ENCODE data around the gene CPLX3.

Gene CPLX3

DNA sequence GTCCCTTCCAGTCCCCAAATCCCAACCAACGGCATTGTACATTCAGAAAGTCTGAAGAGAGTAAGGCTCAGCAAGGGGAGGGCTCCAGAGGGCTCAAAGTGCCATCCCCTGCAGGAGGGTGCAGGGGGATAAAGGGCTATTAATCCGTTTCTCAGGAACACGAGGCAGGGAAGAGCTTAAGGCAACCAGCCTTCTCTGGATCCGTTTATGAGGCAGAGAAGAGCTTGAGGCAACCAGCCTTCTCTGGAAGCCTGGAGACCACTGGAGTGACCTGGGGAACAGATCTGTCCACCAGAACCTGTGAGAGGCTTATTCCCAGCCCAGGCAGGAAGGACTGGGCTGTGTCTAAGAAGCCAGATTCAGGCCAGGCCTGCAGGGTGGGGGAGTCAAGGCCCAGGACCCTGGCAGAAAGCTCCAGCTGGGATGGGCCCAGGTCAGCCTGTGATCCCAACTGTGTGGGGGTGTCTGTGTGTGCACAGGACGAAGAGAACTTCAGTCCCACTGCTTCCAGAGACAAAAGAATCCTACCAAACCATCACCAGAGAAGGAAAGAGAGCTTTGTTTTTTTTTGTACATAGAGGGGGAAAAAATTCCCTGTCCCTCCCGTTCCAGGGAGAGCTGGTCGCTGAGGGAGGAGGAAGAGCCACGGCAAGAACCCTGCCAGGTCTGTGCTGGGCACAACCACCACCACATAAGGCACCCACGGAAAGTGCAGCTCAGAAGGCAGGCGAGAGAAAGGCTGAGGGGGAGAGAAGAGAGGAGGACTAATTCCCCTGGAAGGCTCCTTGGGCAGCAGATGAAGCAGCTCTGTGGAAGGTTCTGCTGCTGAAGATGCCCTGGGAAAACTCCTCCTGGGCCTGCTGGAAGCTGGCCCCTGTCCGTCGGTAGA, 18.1 kb downstream of the CPLX3 start (continued):
- TF ChIP-seq TOX (CRISPR knock-in tag; IDR thresholded peaks at IDR 0.05; ENCODE audit: borderline replicate concordance) = no peak
- no peak for TF ChIP-seq ZC3H10 (CRISPR knock-in tag; IDR thresholded peaks at IDR 0.05)

DNA sequence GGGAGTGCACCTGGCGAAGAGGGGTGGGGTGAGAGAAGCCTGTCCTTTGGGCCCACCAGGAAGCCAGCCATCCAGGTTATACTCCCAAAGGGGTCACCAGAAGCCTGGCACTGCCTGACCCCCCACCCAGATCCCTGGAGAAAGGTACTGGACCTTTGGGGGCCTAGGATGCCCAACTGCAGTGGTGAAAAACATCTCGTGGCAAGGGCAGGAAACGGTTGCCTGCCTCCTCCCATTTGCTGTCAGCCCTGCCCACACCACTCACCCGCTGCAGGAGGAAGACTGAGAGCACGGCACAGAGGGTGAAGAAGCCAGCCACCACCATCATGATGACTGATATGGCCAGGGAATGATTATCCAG, 18.8 kb downstream of the CPLX3 start:
- no peak for TF ChIP-seq ARNTL (CRISPR knock-in tag; IDR thresholded peaks at IDR 0.05; ENCODE audit: borderline replicate concordance, low read depth)
- TF ChIP-seq, protein P1, sequence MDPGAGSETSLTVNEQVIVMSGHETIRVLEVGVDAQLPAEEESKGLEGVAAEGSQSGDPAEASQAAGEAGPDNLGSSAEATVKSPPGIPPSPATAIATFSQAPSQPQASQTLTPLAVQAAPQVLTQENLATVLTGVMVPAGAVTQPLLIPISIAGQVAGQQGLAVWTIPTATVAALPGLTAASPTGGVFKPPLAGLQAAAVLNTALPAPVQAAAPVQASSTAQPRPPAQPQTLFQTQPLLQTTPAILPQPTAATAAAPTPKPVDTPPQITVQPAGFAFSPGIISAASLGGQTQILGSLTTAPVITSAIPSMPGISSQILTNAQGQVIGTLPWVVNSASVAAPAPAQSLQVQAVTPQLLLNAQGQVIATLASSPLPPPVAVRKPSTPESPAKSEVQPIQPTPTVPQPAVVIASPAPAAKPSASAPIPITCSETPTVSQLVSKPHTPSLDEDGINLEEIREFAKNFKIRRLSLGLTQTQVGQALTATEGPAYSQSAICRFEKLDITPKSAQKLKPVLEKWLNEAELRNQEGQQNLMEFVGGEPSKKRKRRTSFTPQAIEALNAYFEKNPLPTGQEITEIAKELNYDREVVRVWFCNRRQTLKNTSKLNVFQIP (CRISPR knock-in tag; IDR thresholded peaks at IDR 0.05; ENCODE audit: borderline replicate concordance, low read depth) = no peak
- TF ChIP-seq BACH2 (CRISPR knock-in tag; IDR thresholded peaks at IDR 0.05; ENCODE audit: borderline replicate concordance) = no peak
- no peak for TF ChIP-seq ZFP30 (CRISPR knock-in tag; IDR thresholded peaks at IDR 0.05)
- no peak for TF ChIP-seq ZNF565 (CRISPR knock-in tag; conservative IDR thresholded peaks at IDR 0.05; ENCODE audit: low read depth)
- no peak for TF ChIP-seq TCF4 (CRISPR knock-in tag; IDR thresholded peaks at IDR 0.05; ENCODE audit: borderline replicate concordance)
- TF ChIP-seq OSR1 (CRISPR knock-in tag; IDR thresholded peaks at IDR 0.05) = no peak
- TF ChIP-seq RARB (CRISPR knock-in tag; IDR thresholded peaks at IDR 0.05) = no peak
- TF ChIP-seq, protein P2, sequence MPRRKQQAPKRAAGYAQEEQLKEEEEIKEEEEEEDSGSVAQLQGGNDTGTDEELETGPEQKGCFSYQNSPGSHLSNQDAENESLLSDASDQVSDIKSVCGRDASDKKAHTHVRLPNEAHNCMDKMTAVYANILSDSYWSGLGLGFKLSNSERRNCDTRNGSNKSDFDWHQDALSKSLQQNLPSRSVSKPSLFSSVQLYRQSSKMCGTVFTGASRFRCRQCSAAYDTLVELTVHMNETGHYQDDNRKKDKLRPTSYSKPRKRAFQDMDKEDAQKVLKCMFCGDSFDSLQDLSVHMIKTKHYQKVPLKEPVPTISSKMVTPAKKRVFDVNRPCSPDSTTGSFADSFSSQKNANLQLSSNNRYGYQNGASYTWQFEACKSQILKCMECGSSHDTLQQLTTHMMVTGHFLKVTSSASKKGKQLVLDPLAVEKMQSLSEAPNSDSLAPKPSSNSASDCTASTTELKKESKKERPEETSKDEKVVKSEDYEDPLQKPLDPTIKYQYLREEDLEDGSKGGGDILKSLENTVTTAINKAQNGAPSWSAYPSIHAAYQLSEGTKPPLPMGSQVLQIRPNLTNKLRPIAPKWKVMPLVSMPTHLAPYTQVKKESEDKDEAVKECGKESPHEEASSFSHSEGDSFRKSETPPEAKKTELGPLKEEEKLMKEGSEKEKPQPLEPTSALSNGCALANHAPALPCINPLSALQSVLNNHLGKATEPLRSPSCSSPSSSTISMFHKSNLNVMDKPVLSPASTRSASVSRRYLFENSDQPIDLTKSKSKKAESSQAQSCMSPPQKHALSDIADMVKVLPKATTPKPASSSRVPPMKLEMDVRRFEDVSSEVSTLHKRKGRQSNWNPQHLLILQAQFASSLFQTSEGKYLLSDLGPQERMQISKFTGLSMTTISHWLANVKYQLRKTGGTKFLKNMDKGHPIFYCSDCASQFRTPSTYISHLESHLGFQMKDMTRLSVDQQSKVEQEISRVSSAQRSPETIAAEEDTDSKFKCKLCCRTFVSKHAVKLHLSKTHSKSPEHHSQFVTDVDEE (CRISPR knock-in tag; IDR thresholded peaks at IDR 0.05) = no peak
- TF ChIP-seq TOX (CRISPR knock-in tag; IDR thresholded peaks at IDR 0.05; ENCODE audit: borderline replicate concordance) = no peak
- TF ChIP-seq, protein P3, sequence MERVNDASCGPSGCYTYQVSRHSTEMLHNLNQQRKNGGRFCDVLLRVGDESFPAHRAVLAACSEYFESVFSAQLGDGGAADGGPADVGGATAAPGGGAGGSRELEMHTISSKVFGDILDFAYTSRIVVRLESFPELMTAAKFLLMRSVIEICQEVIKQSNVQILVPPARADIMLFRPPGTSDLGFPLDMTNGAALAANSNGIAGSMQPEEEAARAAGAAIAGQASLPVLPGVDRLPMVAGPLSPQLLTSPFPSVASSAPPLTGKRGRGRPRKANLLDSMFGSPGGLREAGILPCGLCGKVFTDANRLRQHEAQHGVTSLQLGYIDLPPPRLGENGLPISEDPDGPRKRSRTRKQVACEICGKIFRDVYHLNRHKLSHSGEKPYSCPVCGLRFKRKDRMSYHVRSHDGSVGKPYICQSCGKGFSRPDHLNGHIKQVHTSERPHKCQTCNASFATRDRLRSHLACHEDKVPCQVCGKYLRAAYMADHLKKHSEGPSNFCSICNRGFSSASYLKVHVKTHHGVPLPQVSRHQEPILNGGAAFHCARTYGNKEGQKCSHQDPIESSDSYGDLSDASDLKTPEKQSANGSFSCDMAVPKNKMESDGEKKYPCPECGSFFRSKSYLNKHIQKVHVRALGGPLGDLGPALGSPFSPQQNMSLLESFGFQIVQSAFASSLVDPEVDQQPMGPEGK (CRISPR knock-in tag; IDR thresholded peaks at IDR 0.05; ENCODE audit: borderline replicate concordance) = no peak
- TF ChIP-seq ZC3H10 (CRISPR knock-in tag; IDR thresholded peaks at IDR 0.05) = no peak
- TF ChIP-seq PPARA (CRISPR knock-in tag; IDR thresholded peaks at IDR 0.05; ENCODE audit: borderline replicate concordance) = no peak
- TF ChIP-seq ZNF8 (CRISPR knock-in tag; IDR thresholded peaks at IDR 0.05) = no peak
- TF ChIP-seq, protein P4, sequence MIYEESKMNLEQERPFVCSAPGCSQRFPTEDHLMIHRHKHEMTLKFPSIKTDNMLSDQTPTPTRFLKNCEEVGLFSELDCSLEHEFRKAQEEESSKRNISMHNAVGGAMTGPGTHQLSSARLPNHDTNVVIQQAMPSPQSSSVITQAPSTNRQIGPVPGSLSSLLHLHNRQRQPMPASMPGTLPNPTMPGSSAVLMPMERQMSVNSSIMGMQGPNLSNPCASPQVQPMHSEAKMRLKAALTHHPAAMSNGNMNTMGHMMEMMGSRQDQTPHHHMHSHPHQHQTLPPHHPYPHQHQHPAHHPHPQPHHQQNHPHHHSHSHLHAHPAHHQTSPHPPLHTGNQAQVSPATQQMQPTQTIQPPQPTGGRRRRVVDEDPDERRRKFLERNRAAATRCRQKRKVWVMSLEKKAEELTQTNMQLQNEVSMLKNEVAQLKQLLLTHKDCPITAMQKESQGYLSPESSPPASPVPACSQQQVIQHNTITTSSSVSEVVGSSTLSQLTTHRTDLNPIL (CRISPR knock-in tag; IDR thresholded peaks at IDR 0.05; ENCODE audit: low read depth) = no peak
- no peak for TF ChIP-seq ZNF70 (CRISPR knock-in tag; IDR thresholded peaks at IDR 0.05)
- no peak for TF ChIP-seq GLIS3 (CRISPR knock-in tag; IDR thresholded peaks at IDR 0.05)
- TF ChIP-seq ZFP3 (CRISPR knock-in tag; IDR thresholded peaks at IDR 0.05) = no peak
- no peak for ATAC-seq

DNA sequence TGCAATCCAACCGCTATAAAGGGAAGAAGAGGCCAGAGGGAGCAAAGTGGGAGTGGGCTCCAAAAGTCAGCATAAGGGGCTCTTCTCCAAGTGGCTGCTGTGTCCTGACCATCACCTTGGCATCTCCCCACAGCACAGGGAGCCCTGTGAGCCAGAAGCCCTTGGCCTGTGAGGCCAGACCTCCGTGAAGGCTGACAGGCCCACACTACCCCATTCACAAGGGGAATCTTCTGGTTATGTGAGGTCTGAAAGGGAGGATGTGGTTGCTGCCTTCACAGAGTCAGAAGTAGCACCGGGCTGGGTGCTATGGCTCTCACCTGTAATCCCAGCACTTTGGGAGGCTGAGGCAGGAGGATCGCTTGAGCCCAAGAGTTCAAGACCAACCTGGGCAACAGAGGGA, 19.2 kb downstream of the CPLX3 start:
- ATAC-seq = no peak
- TF ChIP-seq ZC3H10 (CRISPR knock-in tag; IDR thresholded peaks at IDR 0.05) (no peak), ARNTL (CRISPR knock-in tag; IDR thresholded peaks at IDR 0.05; ENCODE audit: borderline replicate concordance, low read depth) (no peak), OSR1 (CRISPR knock-in tag; IDR thresholded peaks at IDR 0.05) (no peak), ZFP3 (CRISPR knock-in tag; IDR thresholded peaks at IDR 0.05) (no peak), ISL1 (CRISPR knock-in tag; IDR thresholded peaks at IDR 0.05) (no peak), ZNF565 (CRISPR knock-in tag; conservative IDR thresholded peaks at IDR 0.05; ENCODE audit: low read depth) (no peak), SNAI2 (CRISPR knock-in tag; IDR thresholded peaks at IDR 0.05) (no peak), ZNF70 (CRISPR knock-in tag; IDR thresholded peaks at IDR 0.05) (no peak), ESRRG (CRISPR knock-in tag; IDR thresholded peaks at IDR 0.05) (no peak)
- TF ChIP-seq, protein P5, sequence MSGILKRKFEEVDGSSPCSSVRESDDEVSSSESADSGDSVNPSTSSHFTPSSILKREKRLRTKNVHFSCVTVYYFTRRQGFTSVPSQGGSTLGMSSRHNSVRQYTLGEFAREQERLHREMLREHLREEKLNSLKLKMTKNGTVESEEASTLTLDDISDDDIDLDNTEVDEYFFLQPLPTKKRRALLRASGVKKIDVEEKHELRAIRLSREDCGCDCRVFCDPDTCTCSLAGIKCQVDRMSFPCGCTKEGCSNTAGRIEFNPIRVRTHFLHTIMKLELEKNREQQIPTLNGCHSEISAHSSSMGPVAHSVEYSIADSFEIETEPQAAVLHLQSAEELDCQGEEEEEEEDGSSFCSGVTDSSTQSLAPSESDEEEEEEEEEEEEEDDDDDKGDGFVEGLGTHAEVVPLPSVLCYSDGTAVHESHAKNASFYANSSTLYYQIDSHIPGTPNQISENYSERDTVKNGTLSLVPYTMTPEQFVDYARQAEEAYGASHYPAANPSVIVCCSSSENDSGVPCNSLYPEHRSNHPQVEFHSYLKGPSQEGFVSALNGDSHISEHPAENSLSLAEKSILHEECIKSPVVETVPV (CRISPR knock-in tag; IDR thresholded peaks at IDR 0.05) = no peak
- TF ChIP-seq, protein P1 (CRISPR knock-in tag; IDR thresholded peaks at IDR 0.05; ENCODE audit: borderline replicate concordance, low read depth) = no peak
